Nephron (organoid): ENCODE data around the gene GM2A.
A peak's percentile ranks its signal among the peaks of the same experiment; 100 is the strongest.
"Not testable (repeated sequence)": the region's sequence is repeated elsewhere in the genome, so short reads cannot be mapped to it uniquely, and the experiment has no call there.

Source experiments
- H3K27ac Mint-ChIP-seq, 3 experiments: 2 replicates each; pipeline ENCODE4 v1.8.0; 2020; ENCODE audit warnings: mixed read lengths in 3 of 3, mild to moderate bottlenecking in 2 of 3, moderate library complexity in 1 of 3
- H3K27me3 Mint-ChIP-seq: 2 replicates; pipeline ENCODE4 v1.8.0; 2021; ENCODE audit warnings: low read depth, mild to moderate bottlenecking, moderate library complexity, mixed read lengths
- H3K36me3 Mint-ChIP-seq: 2 replicates; pipeline ENCODE4 v1.8.0; 2020; ENCODE audit warnings: low read depth, mixed read lengths
- H3K4me1 Mint-ChIP-seq: 2 replicates; pipeline ENCODE4 v1.8.0; 2020; ENCODE audit warnings: mixed read lengths
- H3K4me3 Mint-ChIP-seq, 3 experiments: 2 replicates each; pipeline ENCODE4 v1.8.0; 2020; ENCODE audit warnings: mild to moderate bottlenecking in 3 of 3, mixed read lengths in 3 of 3, moderate library complexity in 2 of 3
- H3K9me3 Mint-ChIP-seq: 2 replicates; pipeline ENCODE4 v1.8.0; 2020; ENCODE audit warnings: mixed read lengths
- CTCF ChIP-seq, 3 experiments: fragments of 200-600 bp; sonication (generic); IDR thresholded peaks; one replicate each; pipeline ENCODE4 v1.5.0; 2021; ENCODE audit warnings: antibody characterized with exemption in 3 of 3; ENCODE audit not compliant: unreplicated experiment in 3 of 3

GM2A gene

GRCh38 chr5:151228986-151229385 is 24.0 kb upstream of the GM2A start:
- Mint-ChIP-seq H3K27me3 (peaks cover 10% of the 10 kb centered on the region), H3K4me1 (peaks cover 4% of the 10 kb centered on the region), H3K36me3 (no peaks in the 10 kb centered on the region), H3K27ac (no peak overlapping the region), H3K4me3 (no peak overlapping the region), H3K9me3 (no peaks in the 10 kb centered on the region)
- no peak for TF ChIP-seq CTCF (IDR thresholded peaks at IDR 0.05; ENCODE audit: unreplicated experiment in 3 of 3)

GRCh38 chr5:151230048-151230680 is 22.8 kb upstream of the GM2A start:
- no peak for TF ChIP-seq CTCF (IDR thresholded peaks at IDR 0.05; ENCODE audit: unreplicated experiment in 3 of 3)
- Mint-ChIP-seq H3K27ac (no peak overlapping the region), H3K27me3 (peaks cover 10% of the 10 kb centered on the region), H3K4me3 (no peak overlapping the region), H3K4me1 (peaks cover 10% of the 10 kb centered on the region), H3K36me3 (no peaks in the 10 kb centered on the region), H3K9me3 (no peaks in the 10 kb centered on the region)

- Mint-ChIP-seq H3K4me3 (no peak overlapping the region), H3K36me3 (no peaks in the 10 kb centered on the region), H3K27me3 (peaks cover 13% of the 10 kb centered on the region), H3K4me1 (peaks cover 10% of the 10 kb centered on the region), H3K27ac (no peak overlapping the region), H3K9me3 (no peaks in the 10 kb centered on the region)
- TF ChIP-seq CTCF (IDR thresholded peaks at IDR 0.05; ENCODE audit: unreplicated experiment in 3 of 3) = no peak
These were observed 21.6 kb upstream of the GM2A start for GRCh38 chr5:151231359-151231758.

- Mint-ChIP-seq H3K9me3 (no peaks in the 10 kb centered on the region), H3K27me3 (peaks cover 20% of the 10 kb centered on the region), H3K4me1 (peaks cover 27% of the 10 kb centered on the region), H3K27ac (no peak overlapping the region), H3K4me3 (no peak overlapping the region), H3K36me3 (no peaks in the 10 kb centered on the region)
- TF ChIP-seq CTCF (IDR thresholded peaks at IDR 0.05; ENCODE audit: unreplicated experiment in 3 of 3) = no peak
These were observed 19.3 kb upstream of the GM2A start for GRCh38 chr5:151233616-151234085.

- no peak for TF ChIP-seq CTCF (IDR thresholded peaks at IDR 0.05; ENCODE audit: unreplicated experiment in 3 of 3)
- Mint-ChIP-seq H3K27me3 (peaks cover 16% of the 10 kb centered on the region), H3K36me3 (no peaks in the 10 kb centered on the region), H3K9me3 (no peaks in the 10 kb centered on the region), H3K4me3 (peak overlapping the region in 2 of 3 experiments; percentile 3 to 17), H3K27ac (no peak overlapping the region), H3K4me1 (peaks cover 35% of the 10 kb centered on the region)
These were observed 18.3 kb upstream of the GM2A start for GRCh38 chr5:151234476-151235238.

- not testable (repeated sequence) for H3K36me3 Mint-ChIP-seq, H3K9me3 Mint-ChIP-seq
These were observed 17.8 kb upstream of the GM2A start for GRCh38 chr5:151235239-151235571.

More at GRCh38 chr5:151235239-151235571, 17.8 kb upstream of the GM2A start:
- Mint-ChIP-seq H3K27me3 (peaks cover 14% of the 10 kb centered on the region), H3K4me1 (peaks cover 35% of the 10 kb centered on the region)
- H3K27ac Mint-ChIP-seq, H3K4me3 Mint-ChIP-seq: not testable (repeated sequence)
